Endothelial cell of hepatic sinusoid (primary cell): Measurements from ENCODE around the gene NELL2.
"Not testable (repeated sequence)": the region's sequence is repeated elsewhere in the genome, so short reads cannot be mapped to it uniquely, and the experiment has no call there.

Experiments used
- in situ Hi-C: cut with HindIII; loops from 2 replicates; pipeline ENCODE4 v1.10.0; 2017; ENCODE audit warnings: low sequenced_read_pairs

The NELL2 gene

DNA sequence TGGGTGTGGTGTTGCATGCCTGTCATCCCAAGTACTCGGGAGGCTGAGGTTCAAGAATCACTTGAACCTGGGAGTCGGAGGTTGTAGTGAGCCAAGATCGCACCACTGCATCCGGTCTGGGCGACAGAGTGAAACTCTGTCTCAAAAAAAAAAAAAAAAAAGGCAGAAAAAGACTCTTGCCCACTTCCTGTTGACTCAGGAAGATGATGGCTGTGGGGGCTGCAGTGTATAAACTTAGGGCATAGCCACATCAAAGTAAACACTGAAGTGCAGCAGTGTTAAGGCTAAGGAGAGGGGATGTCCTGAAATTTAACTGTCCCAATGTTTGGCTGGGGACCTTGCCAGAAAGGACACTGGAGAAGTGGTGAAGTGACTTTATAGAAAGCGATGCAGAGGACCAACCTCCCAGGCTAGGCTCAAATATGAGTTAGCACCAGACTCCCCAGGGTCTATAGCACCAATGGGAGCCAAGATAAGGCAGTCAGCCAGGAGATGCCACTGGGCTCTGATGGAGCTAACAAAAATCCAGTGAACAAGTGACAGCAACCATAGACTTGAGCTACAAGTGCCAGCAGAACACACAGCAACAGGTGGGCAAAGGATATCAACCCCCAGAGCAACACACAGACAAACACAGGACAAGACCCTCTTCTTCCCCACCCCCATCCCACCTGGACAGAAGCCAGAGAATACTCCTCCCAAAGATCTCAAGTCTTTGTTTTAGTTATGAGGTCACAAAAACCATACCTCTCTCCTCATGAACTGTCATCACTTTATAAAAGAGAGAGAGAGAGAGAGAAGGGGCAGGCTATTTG lies 28.0 kb downstream of the NELL2 start:
- in situ Hi-C loops: no loop called here

DNA sequence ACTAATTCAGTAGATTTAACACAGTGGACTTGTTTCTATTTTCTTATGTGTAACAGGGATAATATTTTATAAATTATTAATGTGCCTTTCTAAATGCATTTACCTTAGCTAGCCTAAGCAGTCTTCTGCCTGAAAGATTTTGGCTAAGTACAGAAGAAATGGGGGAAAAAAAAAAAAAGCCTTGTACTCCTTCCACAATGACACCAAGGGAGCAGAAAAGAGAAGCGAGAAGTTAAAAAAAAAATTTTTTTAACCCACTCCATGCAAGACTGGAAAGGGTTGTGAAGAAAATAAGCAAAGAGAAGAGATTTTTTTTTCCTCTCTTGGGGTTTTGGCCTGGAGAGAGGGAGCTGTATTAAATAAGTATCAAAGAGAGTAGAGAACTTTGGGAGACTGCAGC lies 28.7 kb downstream of the NELL2 start:
- in situ Hi-C loops: no loop called here

GRCh38 chr12:44846826-44847225 lies 29.3 kb downstream of the NELL2 start:
- in situ Hi-C loops: no loop called here

DNA sequence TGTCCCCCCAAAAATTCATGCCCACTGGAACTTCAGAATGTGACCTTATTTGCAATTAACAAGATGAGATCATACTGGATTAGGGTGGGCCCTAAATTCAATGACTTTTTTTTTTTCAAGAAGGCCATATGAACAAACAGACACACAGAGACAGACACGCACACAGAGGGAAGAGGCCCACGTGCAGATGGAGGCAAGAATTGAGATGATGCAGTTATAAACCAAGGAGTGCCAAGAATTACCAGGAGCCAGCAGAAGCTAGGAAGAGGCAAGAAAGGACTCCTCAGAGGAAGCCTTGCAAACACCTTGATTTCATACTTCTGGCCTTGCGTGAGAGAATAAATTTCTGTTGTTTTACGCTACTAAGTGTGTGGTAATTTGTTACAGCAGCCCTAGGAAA lies 33.4 kb downstream of the NELL2 start:
- in situ Hi-C loops: no loop called here

DNA sequence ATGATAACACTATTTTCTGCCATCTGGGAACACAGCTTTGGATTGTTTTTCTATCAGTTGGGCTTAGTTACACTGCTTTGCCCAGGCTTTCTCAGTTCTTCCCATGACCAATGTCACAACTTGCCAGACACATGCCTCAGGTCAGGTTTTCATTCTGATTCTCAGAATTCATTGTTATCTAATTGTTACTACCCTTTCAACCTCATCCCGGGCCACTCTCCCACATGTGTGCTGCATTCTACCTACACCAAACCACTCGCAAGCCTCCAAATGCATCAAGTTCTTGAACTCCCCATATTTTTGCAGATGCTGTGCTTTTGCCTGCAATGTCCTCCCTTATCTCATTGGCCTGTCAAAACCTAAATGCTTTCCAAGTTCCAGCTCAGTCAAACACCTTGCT lies 36.3 kb downstream of the NELL2 start:
- in situ Hi-C loops: no loop called here

DNA sequence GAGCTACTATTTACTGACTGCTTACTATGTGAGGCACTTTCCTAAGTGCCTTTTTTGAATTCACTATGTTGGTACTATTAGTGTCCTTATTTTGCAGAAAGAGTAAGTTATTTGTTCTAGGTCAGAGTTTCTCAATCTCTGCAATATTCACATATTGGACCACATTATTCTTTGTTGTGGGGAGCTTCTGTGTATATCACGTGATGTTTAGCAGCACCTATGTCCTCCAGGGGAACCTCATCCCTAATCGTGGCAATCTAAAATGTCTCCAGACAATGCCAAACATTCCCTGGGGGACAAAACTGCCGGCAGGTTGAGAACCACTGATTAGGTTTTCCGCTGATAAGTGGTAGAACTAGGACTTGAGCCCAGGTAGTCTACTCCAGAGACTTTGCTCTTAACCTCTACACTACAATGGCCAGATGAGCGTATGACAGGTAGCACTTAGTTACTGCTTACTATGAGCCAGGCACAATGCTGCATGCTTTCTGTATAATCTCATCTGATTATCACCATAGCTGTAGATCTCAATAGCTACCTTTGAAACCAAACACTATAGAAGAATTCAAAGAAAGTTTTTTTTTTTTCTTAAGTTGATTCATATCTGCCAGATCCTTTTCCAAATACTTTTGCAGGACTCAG lies 38.9 kb downstream of the NELL2 start:
- in situ Hi-C loops: no loop called here

DNA sequence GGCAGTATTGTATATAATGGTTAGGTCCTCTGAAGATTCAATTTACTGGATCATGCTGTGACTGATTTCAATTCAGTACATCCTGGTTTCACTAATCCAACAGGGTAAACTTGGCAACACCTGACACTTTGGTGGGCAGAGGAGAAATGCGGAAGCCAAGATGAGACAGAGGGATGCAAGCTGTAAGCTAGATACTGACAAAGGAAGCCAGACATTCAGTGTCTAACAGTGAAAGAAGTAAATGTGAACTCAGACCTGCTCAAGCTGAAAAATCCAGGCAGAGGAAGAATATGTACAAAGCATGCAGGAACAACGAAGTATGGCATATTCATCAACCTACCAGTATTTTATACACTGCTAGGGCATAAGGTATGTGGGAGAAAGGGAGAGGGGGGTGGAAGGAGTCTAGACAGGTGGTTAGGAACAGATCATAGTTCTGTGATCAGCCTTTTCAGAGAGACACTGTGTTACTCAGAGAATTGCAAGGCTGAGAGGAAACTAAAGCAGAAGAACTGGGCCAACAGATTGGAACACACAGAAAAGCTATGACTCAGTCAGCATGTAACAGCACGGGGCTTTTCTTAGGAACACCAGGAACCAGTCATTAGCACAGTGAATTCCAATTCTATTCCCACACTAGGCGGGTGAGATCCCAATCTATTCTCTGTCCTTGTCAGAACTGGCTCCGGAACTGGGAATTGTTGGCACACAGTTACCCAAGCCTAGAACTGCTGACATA lies 40.3 kb downstream of the NELL2 start:
- in situ Hi-C loops: no loop called here

- in situ Hi-C loops: not testable (repeated sequence)
Measured at GRCh38 chr12:44834996-44835395, 41.1 kb downstream of the NELL2 start.

DNA sequence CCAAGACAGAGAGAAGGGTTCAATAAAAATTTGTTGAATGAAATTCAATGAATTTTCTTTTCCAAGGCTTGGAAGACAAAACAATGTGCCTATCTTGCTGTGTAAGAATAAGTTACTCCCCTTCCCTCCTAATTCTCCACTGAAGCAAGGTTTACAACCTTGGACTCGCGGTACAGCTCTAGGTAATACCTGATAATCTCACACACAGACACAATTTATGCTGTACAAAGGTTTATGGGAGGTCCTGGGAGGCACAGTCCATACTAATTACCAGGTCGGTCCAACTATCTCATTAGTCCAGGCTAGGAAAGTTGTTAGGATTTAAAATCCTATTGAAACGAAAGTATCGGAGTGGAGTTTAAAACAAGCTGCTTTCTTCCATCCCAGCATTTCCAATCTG lies 42.6 kb downstream of the NELL2 start:
- in situ Hi-C loops: no loop called here

- in situ Hi-C loops: no loop called here
Measured at GRCh38 chr12:44830566-44831055, 45.5 kb downstream of the NELL2 start.

DNA sequence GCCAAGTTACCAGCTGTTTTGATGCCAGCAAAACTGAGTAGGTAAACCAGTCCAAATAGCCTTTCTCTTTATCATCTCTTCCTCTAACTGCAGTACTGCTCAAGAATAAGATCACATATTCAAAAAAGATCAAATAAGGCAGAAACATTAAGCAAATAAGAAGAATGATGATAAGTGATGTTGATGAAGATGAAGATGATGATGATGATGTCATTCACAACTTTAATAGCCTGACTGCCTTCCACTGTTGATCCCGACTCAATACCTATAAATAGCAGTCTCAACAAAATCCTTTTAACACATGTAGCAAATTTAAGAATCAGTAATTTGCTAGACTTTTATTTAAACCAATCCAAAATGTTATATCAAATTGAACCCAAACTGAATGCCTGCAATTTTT lies 47.1 kb downstream of the NELL2 start:
- in situ Hi-C loops: no loop called here

DNA sequence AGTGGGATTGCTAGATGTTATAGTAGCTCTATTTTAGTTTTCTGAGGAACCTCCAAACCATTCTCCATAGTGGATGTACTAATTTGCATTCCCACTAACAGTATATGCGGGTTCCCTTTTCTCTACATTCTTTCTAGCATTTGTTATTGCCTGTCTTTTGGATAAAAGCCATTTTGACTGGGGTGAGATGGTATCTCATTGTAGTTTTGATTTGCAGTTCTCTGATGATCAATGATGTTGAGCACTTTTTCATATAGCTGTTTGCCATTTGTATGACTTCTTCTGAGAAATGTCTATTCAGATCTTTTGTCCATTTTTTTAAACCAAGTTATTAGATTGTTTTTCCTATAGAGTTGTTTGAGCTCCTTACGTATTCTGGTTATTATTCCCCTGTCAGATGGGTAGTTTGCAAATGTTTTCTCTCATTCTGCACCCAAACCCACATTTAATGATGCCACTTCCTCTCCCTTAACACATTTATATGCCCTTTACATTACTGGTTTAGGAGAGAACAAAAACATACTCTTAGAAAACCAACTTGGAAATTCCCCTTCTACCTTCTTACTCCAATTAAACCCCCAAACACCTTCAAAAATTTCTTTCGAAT lies 48.2 kb downstream of the NELL2 start:
- in situ Hi-C loops: no loop called here

- in situ Hi-C loops: not testable (repeated sequence)
Measured at GRCh38 chr12:44821702-44822101, 54.4 kb downstream of the NELL2 start.

GRCh38 chr12:44819884-44820283 lies 56.2 kb downstream of the NELL2 start:
- in situ Hi-C loops: no loop called here

DNA sequence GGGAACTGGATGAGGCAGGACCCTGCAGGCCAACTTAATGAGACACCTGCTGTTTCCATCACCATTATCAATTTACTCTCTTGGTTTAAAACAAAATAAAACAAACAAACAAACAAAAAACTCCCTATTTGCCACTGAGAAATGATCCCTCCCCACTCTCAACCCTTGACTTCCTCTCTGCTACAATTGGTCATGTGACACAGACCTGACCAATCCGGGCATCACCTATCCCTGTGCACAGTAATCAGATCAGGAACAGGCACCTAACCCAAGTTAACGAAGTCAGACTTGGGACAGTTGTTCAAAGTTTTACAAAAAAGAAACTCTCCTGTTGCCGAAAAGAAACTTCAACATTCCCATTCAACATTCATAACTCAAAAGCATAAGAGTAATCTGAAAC lies 58.4 kb downstream of the NELL2 start:
- in situ Hi-C loops: no loop called here

DNA sequence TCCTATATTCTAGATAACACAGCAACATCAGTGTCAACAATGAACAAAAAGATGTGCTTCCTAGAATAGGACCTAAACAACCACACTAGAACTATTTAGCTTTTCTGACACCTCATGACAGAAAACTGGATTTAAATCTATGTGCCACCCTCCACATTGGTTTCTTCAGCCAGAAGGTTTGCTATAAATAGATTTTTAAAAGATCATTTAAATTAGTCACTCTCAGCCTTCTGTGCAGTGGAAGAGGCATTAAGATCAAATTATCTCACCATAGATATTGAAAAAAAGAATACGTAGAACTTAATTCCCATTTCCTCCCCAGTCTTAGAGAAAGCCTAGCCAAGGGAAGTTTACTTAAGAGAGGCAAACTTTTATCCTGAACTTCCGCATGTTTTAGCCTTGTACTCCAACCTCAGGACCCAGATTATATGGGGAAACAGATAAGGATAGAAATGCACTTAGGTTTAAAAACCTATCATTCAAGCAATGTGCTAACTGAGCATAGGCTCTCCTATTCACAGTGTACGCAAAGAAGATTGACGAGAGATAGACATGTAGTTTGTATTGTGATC lies 59.6 kb downstream of the NELL2 start:
- in situ Hi-C loops: no loop called here

DNA sequence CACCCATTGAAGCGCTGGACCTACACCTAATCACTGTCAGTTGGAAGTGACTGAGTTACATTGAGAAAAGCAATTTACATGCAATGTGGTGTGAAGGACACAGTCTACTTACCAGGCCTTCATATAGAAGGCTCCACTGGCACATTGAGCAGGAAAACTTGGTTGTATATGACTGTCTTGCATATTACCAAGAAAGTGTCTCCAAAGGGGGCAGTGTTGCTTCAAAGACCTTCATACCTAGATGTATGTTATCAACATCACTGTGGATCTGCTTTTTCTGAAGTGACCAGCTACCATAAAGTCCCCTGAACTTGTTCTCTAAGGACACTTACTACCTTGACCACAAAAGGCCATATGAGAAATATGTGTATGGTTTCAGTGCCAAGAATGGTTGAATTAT lies 64.1 kb downstream of the NELL2 start:
- in situ Hi-C loops: no loop called here

DNA sequence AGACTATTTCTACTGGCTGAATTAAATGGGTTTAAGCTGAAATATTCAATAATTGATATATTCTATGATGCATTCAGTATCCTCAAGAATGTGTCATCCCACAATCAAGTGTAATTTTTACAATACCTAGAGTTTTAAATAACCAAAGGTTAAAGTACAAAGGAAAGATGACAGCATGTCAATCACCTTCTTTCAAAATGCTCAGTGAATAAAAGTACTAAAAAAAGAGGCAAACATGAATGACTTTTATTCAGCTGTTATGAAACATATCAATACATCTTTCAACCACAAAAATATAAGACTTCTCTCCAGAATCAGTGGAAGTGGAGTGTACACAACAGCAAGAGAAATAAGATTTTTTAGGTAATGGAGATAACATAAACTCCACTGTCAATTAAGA lies 72.0 kb downstream of the NELL2 start:
- in situ Hi-C loops: no loop called here

DNA sequence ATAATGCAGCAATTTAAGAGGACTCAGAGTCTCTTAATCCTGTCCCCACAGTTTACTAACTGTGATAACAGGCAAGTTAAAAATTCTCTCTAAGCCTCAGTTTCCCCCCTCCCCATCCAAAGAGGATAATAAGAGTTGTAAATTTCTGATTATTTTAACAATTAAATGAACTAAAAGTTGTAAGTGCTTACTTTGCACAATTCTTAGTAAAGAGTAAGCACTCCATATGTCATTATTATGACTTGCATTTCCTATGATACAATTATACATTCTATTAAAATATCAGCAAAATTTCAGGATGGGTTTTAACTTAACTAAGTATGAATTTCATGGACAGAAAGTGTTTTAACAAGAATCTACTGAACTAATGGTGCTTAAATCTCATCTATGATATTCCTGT lies 80.1 kb downstream of the NELL2 start:
- in situ Hi-C loops: no loop called here

- in situ Hi-C loops: no loop called here
Measured at GRCh38 chr12:44788731-44789130, 87.4 kb downstream of the NELL2 start.

- in situ Hi-C loops: no loop called here
Measured at GRCh38 chr12:44780221-44780790, 95.8 kb downstream of the NELL2 start.
